Measurements from ENCODE around the gene SFT2D3. TPM values are rescaled to one million over a fixed set of nuclear protein-coding genes. Genes with fewer than 3 reads are reported as not detected.

Gene SFT2D3
- total and polyA plus RNA-seq, 9 donors = 5.1 to 9.8 (median 6.9) TPM

GRCh38 chr2:127685410-127686080 lies 15.8 kb upstream of the SFT2D3 start:
- Histone ChIP-seq H3K4me1 (ENCODE audit: insufficient read depth) (peaks cover 11% of the 10 kb centered on the region), H3K9me3 (no peaks in the 10 kb centered on the region), H3K4me3 (no peak overlapping the region), H3K27ac (no peak overlapping the region), H3K36me3 (no peaks in the 10 kb centered on the region), H3K27me3 (no peaks in the 10 kb centered on the region)
- intact Hi-C loops (cut with DNase I) = no loop called here
- TF ChIP-seq POLR2A (IDR thresholded peaks at IDR 0.05) = no peak
- TF ChIP-seq CTCF (IDR thresholded peaks at IDR 0.05) = no peak
- no peak for TF ChIP-seq EP300 (IDR thresholded peaks at IDR 0.05)
- DNase-seq = no peak
- 52 to 57% (median 56%) methylated on average over 8 of the region's 8 CpGs for WGBS, 3 donors

GRCh38 chr2:127688405-127688804 lies 12.9 kb upstream of the SFT2D3 start:
- peaks cover 5% of the 10 kb centered on the region for H3K4me1 ChIP-seq (ENCODE audit: insufficient read depth)
- no peaks in the 10 kb centered on the region for H3K9me3 ChIP-seq
- no peak overlapping the region for H3K27ac ChIP-seq
- no peak overlapping the region for H3K4me3 ChIP-seq
- no peaks in the 10 kb centered on the region for H3K27me3 ChIP-seq
- no peak for TF ChIP-seq CTCF (IDR thresholded peaks at IDR 0.05)
- no peak for TF ChIP-seq POLR2A (IDR thresholded peaks at IDR 0.05)
- no peak for TF ChIP-seq EP300 (IDR thresholded peaks at IDR 0.05)
- H3K36me3 ChIP-seq = no peaks in the 10 kb centered on the region
- DNase-seq = no peak
- 81 to 91% (median 87%) methylated on average over 1 of the region's 1 CpG for WGBS, 3 donors
- intact Hi-C loops (cut with DNase I) = no loop called here

- H3K27me3 ChIP-seq = no peaks in the 10 kb centered on the region
- H3K4me1 ChIP-seq (ENCODE audit: insufficient read depth) = peaks cover 1% of the 10 kb centered on the region
- TF ChIP-seq CTCF (IDR thresholded peaks at IDR 0.05) (no peak), EP300 (IDR thresholded peaks at IDR 0.05) (no peak), POLR2A (IDR thresholded peaks at IDR 0.05) (no peak)
- WGBS, 3 donors = 90 to 98% (median 93%) methylated on average over 2 of the region's 2 CpGs
- DNase-seq = no peak
- no peak overlapping the region for H3K27ac ChIP-seq
- no peak overlapping the region for H3K4me3 ChIP-seq
- H3K9me3 ChIP-seq = no peaks in the 10 kb centered on the region
- intact Hi-C loops (cut with DNase I) = no loop called here
- no peaks in the 10 kb centered on the region for H3K36me3 ChIP-seq
These were observed 10.6 kb upstream of the SFT2D3 start for GRCh38 chr2:127690696-127691095.

GRCh38 chr2:127694986-127695385 lies 6.3 kb upstream of the SFT2D3 start:
- Histone ChIP-seq H3K4me3 (no peak overlapping the region), H3K27me3 (no peaks in the 10 kb centered on the region), H3K9me3 (no peaks in the 10 kb centered on the region), H3K36me3 (no peaks in the 10 kb centered on the region), H3K27ac (no peak overlapping the region), H3K4me1 (ENCODE audit: insufficient read depth) (peaks cover 1% of the 10 kb centered on the region)
- TF ChIP-seq CTCF (IDR thresholded peaks at IDR 0.05) (no peak), EP300 (IDR thresholded peaks at IDR 0.05) (no peak), POLR2A (IDR thresholded peaks at IDR 0.05) (no peak)
- WGBS, 3 donors = 33 to 49% (median 45%) methylated on average over 9 of the region's 9 CpGs
- intact Hi-C loops (cut with DNase I) = no loop called here
- DNase-seq = peak in 2 of 5 donors; percentile 46 to 59

All from ovary (tissue), 9 donors.